ENCODE measurements around the gene UPB1. TPM values are rescaled to one million over a fixed set of nuclear protein-coding genes. Genes with fewer than 3 reads are reported as not detected.
"Not testable (repeated sequence)": the region's sequence is repeated elsewhere in the genome, so short reads cannot be mapped to it uniquely, and the experiment has no call there.

UPB1 gene
- total RNA-seq, 1 donor from 2014 or later: 1.1 TPM

DNA sequence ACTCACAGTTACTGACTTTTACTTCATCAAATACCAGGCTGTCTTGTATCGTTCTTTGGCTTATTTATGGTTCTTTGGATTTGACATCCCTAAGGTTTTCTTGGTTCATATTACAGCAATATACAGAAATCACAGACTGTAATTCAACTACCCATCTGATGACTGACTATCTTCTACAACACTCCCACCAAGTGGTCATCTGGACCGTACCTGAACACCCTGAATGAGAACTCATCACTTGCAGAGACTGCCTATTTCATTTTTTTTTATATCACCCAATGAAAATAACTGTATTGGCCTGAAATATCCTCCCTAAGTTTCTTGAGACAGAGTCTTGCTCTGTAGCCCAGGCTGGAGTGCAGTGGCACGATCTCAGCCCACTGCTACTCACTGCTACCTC, 9.5 kb upstream of the UPB1 start:
- H3K4me1 ChIP-seq: peaks cover 18% of the 10 kb centered on the region
- no peak for DNase-seq
- H3K36me3 ChIP-seq: no peaks in the 10 kb centered on the region
- intact Hi-C loops (cut with micrococcal nuclease): loop anchor here (10.0 kb wide), 1 partner anchor 61 kb away; the partner anchor contains the start of gene ADORA2A
- H3K27ac ChIP-seq (replicated peaks): no peak overlapping the region
- H3K4me3 ChIP-seq: no peak overlapping the region
- no peaks in the 10 kb centered on the region for H3K9me3 ChIP-seq (replicated peaks)
- no peaks in the 10 kb centered on the region for H3K27me3 ChIP-seq (ENCODE audit: low read depth)
- TF ChIP-seq, protein P1, sequence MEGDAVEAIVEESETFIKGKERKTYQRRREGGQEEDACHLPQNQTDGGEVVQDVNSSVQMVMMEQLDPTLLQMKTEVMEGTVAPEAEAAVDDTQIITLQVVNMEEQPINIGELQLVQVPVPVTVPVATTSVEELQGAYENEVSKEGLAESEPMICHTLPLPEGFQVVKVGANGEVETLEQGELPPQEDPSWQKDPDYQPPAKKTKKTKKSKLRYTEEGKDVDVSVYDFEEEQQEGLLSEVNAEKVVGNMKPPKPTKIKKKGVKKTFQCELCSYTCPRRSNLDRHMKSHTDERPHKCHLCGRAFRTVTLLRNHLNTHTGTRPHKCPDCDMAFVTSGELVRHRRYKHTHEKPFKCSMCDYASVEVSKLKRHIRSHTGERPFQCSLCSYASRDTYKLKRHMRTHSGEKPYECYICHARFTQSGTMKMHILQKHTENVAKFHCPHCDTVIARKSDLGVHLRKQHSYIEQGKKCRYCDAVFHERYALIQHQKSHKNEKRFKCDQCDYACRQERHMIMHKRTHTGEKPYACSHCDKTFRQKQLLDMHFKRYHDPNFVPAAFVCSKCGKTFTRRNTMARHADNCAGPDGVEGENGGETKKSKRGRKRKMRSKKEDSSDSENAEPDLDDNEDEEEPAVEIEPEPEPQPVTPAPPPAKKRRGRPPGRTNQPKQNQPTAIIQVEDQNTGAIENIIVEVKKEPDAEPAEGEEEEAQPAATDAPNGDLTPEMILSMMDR (IDR thresholded peaks at IDR 0.05; ENCODE audit: borderline replicate concordance): peak; percentile 68

DNA sequence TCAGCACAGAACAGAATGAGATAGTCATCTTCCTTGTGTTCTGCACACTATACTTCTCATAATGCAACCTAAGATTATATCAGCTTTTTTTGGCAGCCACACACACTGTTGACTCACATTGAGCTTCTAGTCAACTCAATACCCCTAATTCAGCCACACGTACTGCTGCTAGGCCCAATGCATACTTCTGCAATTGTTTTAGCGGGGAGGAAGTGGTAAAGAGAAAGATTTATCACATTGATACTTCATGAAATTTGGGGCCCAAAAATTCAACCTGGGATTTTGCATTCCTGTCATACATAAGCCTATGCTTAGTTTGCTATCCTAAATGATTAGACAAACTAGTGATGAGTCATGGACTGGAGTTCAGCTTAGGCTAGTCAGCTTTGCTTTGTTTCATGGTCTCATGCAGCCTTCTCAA, 8.6 kb upstream of the UPB1 start:
- intact Hi-C loops (cut with micrococcal nuclease): loop anchor here (10.0 kb wide), 1 partner anchor 62 kb away; the partner anchor contains the start of gene ADORA2A
- H3K36me3 ChIP-seq: no peaks in the 10 kb centered on the region
- H3K9me3 ChIP-seq (replicated peaks): no peaks in the 10 kb centered on the region
- no peak for DNase-seq
- H3K4me1 ChIP-seq: peaks cover 18% of the 10 kb centered on the region
- no peaks in the 10 kb centered on the region for H3K27me3 ChIP-seq (ENCODE audit: low read depth)
- TF ChIP-seq, protein P1 (IDR thresholded peaks at IDR 0.05; ENCODE audit: borderline replicate concordance): no peak
- no peak overlapping the region for H3K4me3 ChIP-seq
- no peak overlapping the region for H3K27ac ChIP-seq (replicated peaks)

DNA sequence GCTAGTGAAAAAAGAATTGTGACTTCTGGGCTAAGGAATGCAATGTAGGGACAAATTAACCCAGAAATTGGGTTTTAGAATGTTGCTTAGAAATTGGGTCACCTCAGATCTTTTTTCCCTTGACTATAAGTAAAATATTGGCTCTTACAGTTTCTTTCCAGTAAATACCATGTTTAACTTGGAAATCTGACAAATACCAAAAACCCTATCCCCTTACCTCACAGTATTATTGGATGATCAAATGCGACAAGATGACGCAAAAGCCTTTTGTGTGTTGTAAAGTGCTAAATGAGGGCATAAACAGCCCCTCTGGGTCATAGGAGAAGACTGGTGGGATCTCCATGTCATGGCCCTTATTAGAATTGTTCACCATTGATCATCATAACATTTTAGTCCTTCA, 6.1 kb upstream of the UPB1 start:
- H3K4me1 ChIP-seq: peaks cover 8% of the 10 kb centered on the region
- TF ChIP-seq, protein P1 (IDR thresholded peaks at IDR 0.05; ENCODE audit: borderline replicate concordance): no peak
- H3K36me3 ChIP-seq: no peaks in the 10 kb centered on the region
- no peak overlapping the region for H3K4me3 ChIP-seq
- no peaks in the 10 kb centered on the region for H3K9me3 ChIP-seq (replicated peaks)
- DNase-seq: no peak
- no peaks in the 10 kb centered on the region for H3K27me3 ChIP-seq (ENCODE audit: low read depth)
- H3K27ac ChIP-seq (replicated peaks): no peak overlapping the region
- intact Hi-C loops (cut with micrococcal nuclease): loop anchor here (10.0 kb wide), 1 partner anchor 64 kb away; the partner anchor contains the start of gene ADORA2A

DNA sequence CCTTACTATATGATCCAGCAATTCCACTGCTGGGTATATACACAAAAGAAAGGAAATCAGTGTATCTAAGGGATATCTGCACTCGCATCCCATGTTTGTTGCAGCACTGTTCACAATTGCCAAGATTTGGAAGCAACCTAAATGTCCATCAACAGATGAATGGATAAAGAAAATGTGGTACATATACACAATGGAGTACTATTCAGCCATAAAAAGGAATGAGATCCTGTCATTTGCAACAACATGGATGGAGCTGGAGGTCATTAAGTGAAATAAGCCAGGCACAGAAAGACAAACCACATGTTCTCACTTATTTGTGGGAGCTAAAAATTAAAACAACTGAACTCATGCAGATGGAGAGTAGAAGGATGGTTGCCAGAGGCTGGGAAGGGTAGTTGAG, 5.7 kb upstream of the UPB1 start:
- not testable (repeated sequence) for H3K27ac ChIP-seq (replicated peaks); H3K9me3 ChIP-seq (replicated peaks); H3K4me3 ChIP-seq; H3K4me1 ChIP-seq; H3K27me3 ChIP-seq (ENCODE audit: low read depth); H3K36me3 ChIP-seq; DNase-seq
- intact Hi-C loops (cut with micrococcal nuclease): loop anchor here (10.0 kb wide), 1 partner anchor 65 kb away; the partner anchor contains the start of gene ADORA2A

DNA sequence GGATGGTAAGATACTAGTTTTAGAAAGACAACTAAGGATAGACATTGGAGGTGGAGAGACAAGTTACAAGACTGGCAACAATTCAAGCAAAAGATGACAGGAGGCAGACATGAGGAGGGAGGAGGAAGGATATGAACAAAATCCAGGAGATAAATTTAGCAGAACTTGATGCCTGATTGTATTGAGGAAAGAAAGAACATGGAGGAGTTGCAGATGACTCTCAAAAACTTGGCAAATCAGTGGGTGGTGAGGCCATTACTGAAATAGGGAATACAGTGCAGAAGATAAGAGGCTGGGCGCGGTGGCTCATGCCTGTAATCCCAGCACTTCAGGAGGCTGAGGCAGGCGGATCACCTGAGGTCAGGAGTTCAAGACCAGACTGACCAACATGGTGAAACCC, 2.7 kb upstream of the UPB1 start:
- DNase-seq: no peak
- no peak overlapping the region for H3K4me3 ChIP-seq
- intact Hi-C loops (cut with micrococcal nuclease): no loop called here
- TF ChIP-seq, protein P1 (IDR thresholded peaks at IDR 0.05; ENCODE audit: borderline replicate concordance): no peak
- peaks cover 8% of the 10 kb centered on the region for H3K4me1 ChIP-seq
- H3K9me3 ChIP-seq (replicated peaks): no peaks in the 10 kb centered on the region
- H3K36me3 ChIP-seq: no peaks in the 10 kb centered on the region
- no peak overlapping the region for H3K27ac ChIP-seq (replicated peaks)
- peaks cover 11% of the 10 kb centered on the region for H3K27me3 ChIP-seq (ENCODE audit: low read depth)

DNA sequence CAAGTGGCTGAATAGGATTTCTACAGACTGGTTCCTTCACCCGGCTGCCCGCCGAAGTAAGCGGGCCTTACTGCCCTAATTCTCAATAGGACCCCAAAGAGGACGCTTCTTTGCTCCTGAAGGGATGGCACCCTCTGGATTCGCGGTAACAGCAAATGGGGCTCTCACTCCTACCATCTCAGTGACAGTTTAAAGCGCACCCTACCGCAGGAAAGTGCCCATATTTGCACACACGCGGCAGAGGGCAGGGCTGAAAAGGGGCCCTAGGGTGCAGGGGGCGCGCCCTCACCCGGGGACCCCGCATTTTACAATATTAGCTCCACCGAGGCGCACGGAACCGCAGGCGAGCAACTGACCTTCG, 985 bp upstream of the UPB1 start:
- Histone ChIP-seq H3K4me3 (peak overlapping the region; percentile 51), H3K27me3 (ENCODE audit: low read depth) (peaks cover 11% of the 10 kb centered on the region), H3K4me1 (peaks cover 8% of the 10 kb centered on the region), H3K27ac (replicated peaks) (no peak overlapping the region), H3K9me3 (replicated peaks) (no peaks in the 10 kb centered on the region), H3K36me3 (no peaks in the 10 kb centered on the region)
- DNase-seq: no peak
- TF ChIP-seq, protein P1 (IDR thresholded peaks at IDR 0.05; ENCODE audit: borderline replicate concordance): no peak
- intact Hi-C loops (cut with micrococcal nuclease): no loop called here
